ENCODE results near the gene CHRNB4.
A peak's percentile ranks its signal among the peaks of the same experiment; 100 is the strongest.

Gene CHRNB4

DNA sequence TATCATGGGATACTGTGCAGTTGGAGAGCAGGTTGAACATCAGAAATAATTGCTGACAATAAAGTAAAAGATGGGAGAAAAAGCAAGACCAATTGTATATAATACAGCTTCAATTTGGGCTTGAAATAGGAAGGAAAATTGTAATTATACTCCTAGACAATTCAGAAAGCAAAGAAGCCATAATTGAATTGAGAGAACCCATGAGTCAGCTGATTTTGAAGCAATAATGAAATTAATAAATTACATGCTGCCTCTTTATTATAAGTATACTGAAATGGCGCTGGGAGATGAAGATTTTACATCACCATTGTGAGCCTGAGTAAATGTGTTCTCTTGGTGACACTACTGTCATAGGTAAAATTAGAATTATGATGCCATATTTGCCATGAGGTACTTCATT, 43.4 kb downstream of the CHRNB4 start (continued):
- TF ChIP-seq, protein P1, sequence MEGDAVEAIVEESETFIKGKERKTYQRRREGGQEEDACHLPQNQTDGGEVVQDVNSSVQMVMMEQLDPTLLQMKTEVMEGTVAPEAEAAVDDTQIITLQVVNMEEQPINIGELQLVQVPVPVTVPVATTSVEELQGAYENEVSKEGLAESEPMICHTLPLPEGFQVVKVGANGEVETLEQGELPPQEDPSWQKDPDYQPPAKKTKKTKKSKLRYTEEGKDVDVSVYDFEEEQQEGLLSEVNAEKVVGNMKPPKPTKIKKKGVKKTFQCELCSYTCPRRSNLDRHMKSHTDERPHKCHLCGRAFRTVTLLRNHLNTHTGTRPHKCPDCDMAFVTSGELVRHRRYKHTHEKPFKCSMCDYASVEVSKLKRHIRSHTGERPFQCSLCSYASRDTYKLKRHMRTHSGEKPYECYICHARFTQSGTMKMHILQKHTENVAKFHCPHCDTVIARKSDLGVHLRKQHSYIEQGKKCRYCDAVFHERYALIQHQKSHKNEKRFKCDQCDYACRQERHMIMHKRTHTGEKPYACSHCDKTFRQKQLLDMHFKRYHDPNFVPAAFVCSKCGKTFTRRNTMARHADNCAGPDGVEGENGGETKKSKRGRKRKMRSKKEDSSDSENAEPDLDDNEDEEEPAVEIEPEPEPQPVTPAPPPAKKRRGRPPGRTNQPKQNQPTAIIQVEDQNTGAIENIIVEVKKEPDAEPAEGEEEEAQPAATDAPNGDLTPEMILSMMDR (tag by site-specific recombination; IDR thresholded peaks at IDR 0.05): no peak
- TF ChIP-seq ZNF596 (tag by site-specific recombination; IDR thresholded peaks at IDR 0.05): no peak
- TF ChIP-seq ZFP41 (tag by site-specific recombination; IDR thresholded peaks at IDR 0.05; ENCODE audit: borderline replicate concordance): no peak
- no peak for TF ChIP-seq ZBTB8A (tag by site-specific recombination; IDR thresholded peaks at IDR 0.05)
- TF ChIP-seq ZNF2 (tag by site-specific recombination; IDR thresholded peaks at IDR 0.05): no peak
- no peak for TF ChIP-seq SCRT1 (tag by site-specific recombination; IDR thresholded peaks at IDR 0.05; ENCODE audit: borderline replicate concordance)
- no peak for TF ChIP-seq ZNF133 (tag by site-specific recombination; IDR thresholded peaks at IDR 0.05)

DNA sequence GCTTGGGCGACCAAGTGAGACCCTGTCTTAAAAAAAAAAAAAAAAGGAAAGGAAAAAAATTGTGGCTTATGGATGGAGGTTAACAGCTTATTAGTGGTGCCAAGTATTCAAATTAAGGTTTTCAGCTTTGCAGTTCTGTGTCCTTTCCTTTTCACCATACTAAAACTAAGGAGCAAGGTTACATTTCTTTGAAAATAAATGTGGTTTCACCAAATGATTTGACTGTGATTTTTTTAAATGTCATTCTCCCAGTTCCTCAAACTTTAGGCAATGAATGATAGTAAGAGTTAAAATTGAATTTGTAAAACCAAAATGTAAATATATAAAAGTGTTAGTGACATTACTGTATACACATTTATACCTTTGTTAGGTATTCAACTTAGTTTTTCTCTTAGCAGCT, 66.1 kb downstream of the CHRNB4 start:
- ChIA-PET POLR2A (interaction anchor here (1.2 to 1.5 kb wide), 2 partner anchors 9 to 276 kb away, joined by 3 to 5 read pairs; partner anchors contain the start of genes CHRNA5 and SKIC8), CTCF (interaction anchor here (0.7 to 2.2 kb wide), 3 partner anchors 10 to 134 kb away, joined by 3 to 12 read pairs (median 4); partner anchors contain the start of gene CHRNA5)
- Histone ChIP-seq H3K4me3 (ENCODE audit: low read depth, low read length) (no peak overlapping the region), H3K36me3 (ENCODE audit: control insufficient read depth in 2 of 2, insufficient read depth in 1 of 2, low read length in 2 of 2) (no peaks in the 10 kb centered on the region; a peak in 1 of 3 replicates), H3K4me1 (ENCODE audit: control insufficient read depth, insufficient read depth, low read length) (peaks cover 11% of the 10 kb centered on the region), H3K9me3 (ENCODE audit: control insufficient read depth, insufficient read depth, low read depth, low read length) (no peaks in the 10 kb centered on the region), H3K27ac (ENCODE audit: extremely low read depth, low read depth, low read length) (no peak overlapping the region)
- TF ChIP-seq ZNF266 (tag by site-specific recombination; IDR thresholded peaks at IDR 0.05; ENCODE audit: low read depth): no peak
- TF ChIP-seq PRDM1 (tag by site-specific recombination; IDR thresholded peaks at IDR 0.05): 0 out of 2 replicates have a peak, but pooled peaks have one; percentile 13

Measured in HEK293 (cell line).